ENCODE data around the gene VPS9D1.

Gene VPS9D1

DNA sequence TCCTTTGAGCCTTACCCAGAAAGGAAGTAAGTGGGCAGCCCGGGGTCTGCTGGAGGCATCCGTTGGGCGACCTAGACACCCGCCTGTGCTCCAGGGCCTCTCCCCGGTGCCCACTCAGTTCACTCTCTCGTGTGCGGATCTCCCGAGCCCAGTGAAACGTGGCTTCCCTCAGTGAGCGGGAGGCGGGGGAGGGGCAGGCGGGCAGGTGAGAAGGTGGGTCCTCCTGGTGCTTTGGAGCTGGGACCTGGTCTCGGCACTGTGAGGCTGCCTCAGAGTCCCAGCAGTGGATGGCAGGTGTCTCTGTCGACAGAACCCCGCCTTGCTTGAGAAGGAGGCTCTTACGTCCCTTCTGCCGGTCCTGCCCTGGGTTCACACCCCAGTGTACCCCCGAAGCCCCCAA, 8.6 kb upstream of the VPS9D1 start:
- Mint-ChIP-seq H3K4me1 (ENCODE audit: low read depth in 2 of 2) (peaks cover 24 to 36% of the 10 kb centered on the region in 2 donors), H3K9me3 (no peaks in the 10 kb centered on the region), H3K36me3 (ENCODE audit: insufficient read depth) (peaks cover 99% of the 10 kb centered on the region), H3K4me3 (no peak overlapping the region), H3K27me3 (no peaks in the 10 kb centered on the region), H3K27ac (peak overlapping the region in 1 of 2 donors; percentile 77)
- DNase-seq (no peak), ATAC-seq (replicated peaks) (no peak)

- DNase-seq (peak in 1 of 3 experiments; percentile 21), ATAC-seq (replicated peaks) (peak; percentile 7)
- Mint-ChIP-seq H3K36me3 (ENCODE audit: insufficient read depth) (peaks cover 99% of the 10 kb centered on the region), H3K4me1 (ENCODE audit: low read depth in 2 of 2) (peaks cover 35 to 41% of the 10 kb centered on the region in 2 donors), H3K4me3 (peak overlapping the region; percentile 62 to 69), H3K27me3 (no peaks in the 10 kb centered on the region), H3K27ac (peak overlapping the region; percentile 77 to 85), H3K9me3 (no peaks in the 10 kb centered on the region)
These were observed 6.9 kb upstream of the VPS9D1 start for GRCh38 chr16:89727406-89728120.

- Mint-ChIP-seq H3K27me3 (no peaks in the 10 kb centered on the region), H3K27ac (peak overlapping the region; percentile 96 to 98), H3K9me3 (no peaks in the 10 kb centered on the region), H3K4me1 (ENCODE audit: low read depth in 2 of 2) (peaks cover 28 to 35% of the 10 kb centered on the region in 2 donors), H3K4me3 (peak overlapping the region; percentile 87 to 93), H3K36me3 (ENCODE audit: insufficient read depth) (peaks cover 83% of the 10 kb centered on the region)
- ATAC-seq (replicated peaks) (peak; percentile 61), DNase-seq (peak; percentile 88 to 89 (median 89))
These were observed 2.9 kb upstream of the VPS9D1 start for GRCh38 chr16:89723279-89724250.

DNA sequence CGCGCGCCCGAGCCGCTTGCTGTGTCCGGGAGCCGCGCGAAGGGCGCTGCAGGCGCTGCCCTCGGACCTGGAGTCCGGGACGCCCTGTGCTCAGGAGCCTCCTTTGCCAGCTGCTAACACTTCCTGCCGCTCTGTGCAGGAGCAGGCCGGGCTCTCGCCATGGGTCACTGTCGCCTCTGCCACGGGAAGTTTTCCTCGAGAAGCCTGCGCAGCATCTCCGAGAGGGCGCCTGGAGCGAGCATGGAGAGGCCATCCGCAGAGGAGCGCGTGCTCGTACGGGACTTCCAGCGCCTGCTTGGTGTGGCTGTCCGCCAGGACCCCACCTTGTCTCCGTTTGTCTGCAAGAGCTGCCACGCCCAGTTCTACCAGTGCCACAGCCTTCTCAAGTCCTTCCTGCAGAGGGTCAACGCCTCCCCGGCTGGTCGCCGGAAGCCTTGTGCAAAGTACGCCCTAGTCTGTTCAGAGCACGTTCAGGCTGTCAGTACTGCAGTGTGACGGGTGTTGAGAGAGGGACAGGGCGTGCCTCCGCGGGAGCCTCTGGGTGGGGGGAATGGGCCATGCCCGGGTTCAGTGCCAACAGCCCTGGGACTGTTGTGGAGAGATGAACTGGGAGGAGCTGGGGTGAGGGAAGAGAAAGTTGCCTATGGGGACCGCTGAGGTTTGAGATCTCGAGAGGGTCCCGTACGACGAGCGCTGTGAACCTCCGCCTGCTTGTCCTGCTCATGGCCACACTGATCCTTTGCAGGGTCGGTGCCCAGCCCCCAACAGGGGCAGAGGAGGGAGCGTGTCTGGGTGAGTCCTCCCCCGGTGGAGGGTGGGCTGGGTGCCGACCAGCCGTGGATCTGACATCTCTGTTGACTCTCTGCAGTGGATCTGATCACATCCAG, 1.9 kb upstream of the VPS9D1 start:
- DNase-seq = peak; percentile 75
- peak overlapping the region; percentile 87 to 93 for H3K4me3 Mint-ChIP-seq
- H3K4me1 Mint-ChIP-seq (ENCODE audit: low read depth in 2 of 2) = peaks cover 24 to 36% of the 10 kb centered on the region in 2 donors

DNA sequence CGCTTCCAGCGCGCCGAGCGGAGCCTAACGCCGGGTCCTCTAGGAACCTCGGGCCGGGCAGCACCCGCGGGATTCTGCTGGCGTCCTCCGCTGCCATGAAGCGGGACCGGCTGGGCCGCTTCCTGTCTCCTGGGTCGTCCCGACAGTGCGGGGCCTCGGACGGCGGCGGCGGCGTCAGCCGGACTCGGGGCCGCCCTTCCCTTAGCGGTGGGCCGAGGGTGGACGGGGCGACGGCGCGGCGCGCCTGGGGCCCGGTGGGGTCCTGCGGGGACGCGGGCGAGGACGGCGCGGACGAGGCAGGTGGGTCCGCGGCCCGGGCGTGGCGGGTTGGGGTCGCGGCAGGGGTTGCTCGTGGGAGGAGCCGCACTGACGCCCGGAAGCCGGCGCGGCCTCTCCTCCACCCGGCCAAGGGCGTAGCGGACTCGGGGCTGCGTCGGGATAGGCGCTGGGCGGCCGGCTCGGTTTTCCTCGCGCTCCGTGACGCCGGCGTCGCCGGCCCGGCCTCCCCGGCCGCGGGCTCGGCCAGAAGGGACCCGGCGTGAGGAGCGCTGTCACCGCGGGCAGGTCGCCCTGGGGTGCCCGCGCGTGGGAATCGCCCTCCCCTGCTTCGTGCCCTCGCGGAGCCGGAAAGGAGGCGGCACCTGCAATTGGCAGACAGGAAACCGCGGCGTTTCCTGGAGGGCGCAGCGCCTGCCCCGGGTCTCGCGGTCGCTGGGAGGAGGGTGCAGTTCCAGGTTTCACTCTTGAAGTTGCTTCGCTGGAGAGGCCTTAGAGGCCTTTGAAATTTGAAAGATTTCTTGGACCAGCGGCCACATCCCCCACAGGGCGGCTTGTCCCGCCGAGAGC, 1.1 kb upstream of the VPS9D1 start:
- H3K27me3 Mint-ChIP-seq = no peaks in the 10 kb centered on the region
- H3K27ac Mint-ChIP-seq = peak overlapping the region; percentile 96 to 98
- H3K4me3 Mint-ChIP-seq = peak overlapping the region; percentile 87 to 93
- peaks cover 76% of the 10 kb centered on the region for H3K36me3 Mint-ChIP-seq (ENCODE audit: insufficient read depth)
- H3K4me1 Mint-ChIP-seq (ENCODE audit: low read depth in 2 of 2) = peaks cover 15 to 31% of the 10 kb centered on the region in 2 donors
- ATAC-seq (replicated peaks) (peak; percentile 55), DNase-seq (peak; percentile 89 to 92 (median 91))
- no peaks in the 10 kb centered on the region for H3K9me3 Mint-ChIP-seq

More for the DNA sequence above, 1.9 kb upstream of the VPS9D1 start:
- peak overlapping the region; percentile 96 to 98 for H3K27ac Mint-ChIP-seq
- H3K9me3 Mint-ChIP-seq = no peaks in the 10 kb centered on the region
- H3K27me3 Mint-ChIP-seq = no peaks in the 10 kb centered on the region
- peak; percentile 44 for ATAC-seq (replicated peaks)
- H3K36me3 Mint-ChIP-seq (ENCODE audit: insufficient read depth) = peaks cover 80% of the 10 kb centered on the region

GRCh38 chr16:89720551-89720812, 216 bp downstream of the VPS9D1 start:
- DNase-seq (no peak), ATAC-seq (replicated peaks) (no peak)
- peaks cover 14 to 31% of the 10 kb centered on the region in 2 donors for H3K4me1 Mint-ChIP-seq (ENCODE audit: low read depth in 2 of 2)
- no peaks in the 10 kb centered on the region for H3K9me3 Mint-ChIP-seq
- peaks cover 63% of the 10 kb centered on the region for H3K36me3 Mint-ChIP-seq (ENCODE audit: insufficient read depth)
- peak overlapping the region; percentile 70 to 96 for H3K27ac Mint-ChIP-seq
- H3K27me3 Mint-ChIP-seq = no peaks in the 10 kb centered on the region
- H3K4me3 Mint-ChIP-seq = peak overlapping the region; percentile 66 to 71

GRCh38 chr16:89717688-89718505, 2.8 kb downstream of the VPS9D1 start:
- peaks cover 38% of the 10 kb centered on the region for H3K36me3 Mint-ChIP-seq (ENCODE audit: insufficient read depth)
- H3K9me3 Mint-ChIP-seq = no peaks in the 10 kb centered on the region
- DNase-seq (no peak), ATAC-seq (replicated peaks) (no peak)
- no peaks in the 10 kb centered on the region for H3K27me3 Mint-ChIP-seq
- H3K4me3 Mint-ChIP-seq = no peak overlapping the region
- peaks cover 4 to 16% of the 10 kb centered on the region in 2 donors for H3K4me1 Mint-ChIP-seq (ENCODE audit: low read depth in 2 of 2)
- H3K27ac Mint-ChIP-seq = peak overlapping the region in 1 of 2 donors; percentile 87

DNA sequence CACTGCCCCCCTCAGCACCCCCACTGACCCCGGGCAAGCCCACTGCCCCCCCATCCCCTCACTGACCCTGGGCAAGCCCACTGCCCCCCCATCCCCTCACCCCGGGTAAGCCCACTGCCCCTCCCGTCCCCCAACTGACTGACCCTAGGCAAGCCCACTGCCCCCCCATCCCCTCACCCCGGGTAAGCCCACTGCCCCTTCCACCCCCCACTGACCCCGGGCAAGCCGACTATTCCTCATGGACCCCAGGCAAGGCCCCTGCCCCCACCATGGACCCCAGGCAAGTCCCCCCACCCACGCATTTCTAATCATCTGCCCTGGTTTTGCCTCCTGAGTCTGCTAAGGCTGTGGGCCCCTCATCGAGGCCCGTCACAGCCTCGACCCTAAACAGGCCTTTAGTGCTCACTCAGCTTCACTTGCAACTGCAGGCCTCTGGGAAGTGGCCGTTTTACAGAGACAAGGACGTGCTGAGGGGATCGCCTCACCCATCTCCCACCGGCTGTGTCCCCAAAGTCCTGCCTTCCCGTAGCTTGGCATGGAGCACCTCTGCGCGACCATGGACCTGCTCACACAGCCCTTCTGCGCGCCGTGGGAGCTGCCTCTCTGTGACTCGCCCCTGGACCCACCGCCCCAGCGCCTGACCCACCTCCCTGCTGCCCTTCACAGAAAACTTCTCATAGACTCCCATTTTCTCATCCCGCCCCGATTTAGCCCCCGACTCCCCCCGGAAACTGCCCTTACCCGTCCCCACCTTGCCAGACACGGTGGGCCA, 3.6 kb downstream of the VPS9D1 start:
- no peaks in the 10 kb centered on the region for H3K27me3 Mint-ChIP-seq
- DNase-seq = no peak
- H3K27ac Mint-ChIP-seq = no peak overlapping the region
- H3K36me3 Mint-ChIP-seq (ENCODE audit: insufficient read depth) = peaks cover 30% of the 10 kb centered on the region
- ATAC-seq (replicated peaks) = no peak
- no peaks in the 10 kb centered on the region for H3K9me3 Mint-ChIP-seq
- H3K4me1 Mint-ChIP-seq (ENCODE audit: low read depth in 2 of 2) = peaks cover 0 to 10% of the 10 kb centered on the region in 2 donors
- H3K4me3 Mint-ChIP-seq = no peak overlapping the region

- H3K27ac Mint-ChIP-seq = no peak overlapping the region
- H3K27me3 Mint-ChIP-seq = no peaks in the 10 kb centered on the region
- no peaks in the 10 kb centered on the region for H3K9me3 Mint-ChIP-seq
- peaks cover 0 to 10% of the 10 kb centered on the region in 2 donors for H3K4me1 Mint-ChIP-seq (ENCODE audit: low read depth in 2 of 2)
- DNase-seq = no peak
- no peak overlapping the region for H3K4me3 Mint-ChIP-seq
- H3K36me3 Mint-ChIP-seq (ENCODE audit: insufficient read depth) = peaks cover 26% of the 10 kb centered on the region
- no peak for ATAC-seq (replicated peaks)
These were observed 4.2 kb downstream of the VPS9D1 start for GRCh38 chr16:89716493-89716892.

- DNase-seq (no peak), ATAC-seq (replicated peaks) (no peak)
- H3K4me1 Mint-ChIP-seq (ENCODE audit: low read depth in 2 of 2) = peaks cover 0 to 2% of the 10 kb centered on the region in 2 donors
- peaks cover 2% of the 10 kb centered on the region for H3K36me3 Mint-ChIP-seq (ENCODE audit: insufficient read depth)
- H3K4me3 Mint-ChIP-seq = peak overlapping the region; percentile 54 to 60
- no peaks in the 10 kb centered on the region for H3K27me3 Mint-ChIP-seq
- no peaks in the 10 kb centered on the region for H3K9me3 Mint-ChIP-seq
- no peak overlapping the region for H3K27ac Mint-ChIP-seq
These were observed 8.4 kb downstream of the VPS9D1 start for GRCh38 chr16:89712274-89712781.

- peak overlapping the region; percentile 54 to 60 for H3K4me3 Mint-ChIP-seq
- no peaks in the 10 kb centered on the region for H3K9me3 Mint-ChIP-seq
- ATAC-seq (replicated peaks) (peak; percentile 89), DNase-seq (peak; percentile 57 to 78 (median 63))
- no peaks in the 10 kb centered on the region for H3K4me1 Mint-ChIP-seq (ENCODE audit: low read depth in 2 of 2)
- H3K36me3 Mint-ChIP-seq (ENCODE audit: insufficient read depth) = no peaks in the 10 kb centered on the region
- H3K27me3 Mint-ChIP-seq = no peaks in the 10 kb centered on the region
- H3K27ac Mint-ChIP-seq = no peak overlapping the region
These were observed 9.0 kb downstream of the VPS9D1 start for GRCh38 chr16:89711601-89712273.

All from effector memory CD8-positive, alpha-beta T cell (primary cell).